H9 (cell line): ENCODE measurements around the gene LRCOL1. TPM values are rescaled to one million over a fixed set of nuclear protein-coding genes. Genes with fewer than 3 reads are reported as not detected.

Experiments used
- DNase-seq: peaks from one replicate; pipeline ENCODE4 v3.0.0-alpha.2; 2017
- H2AFZ ChIP-seq: one replicate; pipeline ENCODE4 v1.6.1; 2013; ENCODE audit warnings: mild to moderate bottlenecking, low read length, control low read depth, moderate library complexity
- H2AK5ac ChIP-seq: 2 replicates; pipeline ENCODE4 v1.6.1; 2013; ENCODE audit warnings: low read length, control low read depth, mixed read lengths; ENCODE audit not compliant: insufficient read length
- H2BK120ac ChIP-seq: one replicate; pipeline ENCODE4 v1.6.1; 2013; ENCODE audit warnings: low read depth, mild to moderate bottlenecking, low read length, control low read depth, inconsistent platforms; ENCODE audit not compliant: poor library complexity, severe bottlenecking
- H2BK12ac ChIP-seq: 2 replicates; pipeline ENCODE4 v1.6.1; 2013; ENCODE audit warnings: low read length, control low read depth, mixed read lengths, low read depth; ENCODE audit not compliant: insufficient read length
- H2BK15ac ChIP-seq: 2 replicates; pipeline ENCODE4 v1.6.1; 2013; ENCODE audit warnings: low read depth, low read length, control low read depth
- H2BK20ac ChIP-seq: one replicate; pipeline ENCODE4 v1.6.1; 2013; ENCODE audit warnings: low read depth, mild to moderate bottlenecking, low read length, control low read depth, inconsistent platforms; ENCODE audit not compliant: poor library complexity, severe bottlenecking
- H2BK5ac ChIP-seq: 2 replicates; pipeline ENCODE4 v1.6.1; 2013; ENCODE audit warnings: low read length, control low read depth, mixed read lengths; ENCODE audit not compliant: insufficient read length
- H3K14ac ChIP-seq: 2 replicates; pipeline ENCODE4 v1.6.1; 2013; ENCODE audit warnings: low read length, control low read depth; ENCODE audit not compliant: insufficient read depth
- H3K18ac ChIP-seq: 2 replicates; pipeline ENCODE4 v1.6.1; 2013; ENCODE audit warnings: low read depth, mild to moderate bottlenecking, mixed read lengths, low read length, control low read depth; ENCODE audit not compliant: insufficient read length
- H3K23ac ChIP-seq: 2 replicates; pipeline ENCODE4 v1.6.1; 2013; ENCODE audit warnings: low read length, control low read depth, mixed read lengths, low read depth; ENCODE audit not compliant: insufficient read length
- H3K23me2 ChIP-seq: 2 replicates; pipeline ENCODE4 v1.6.1; 2013; ENCODE audit warnings: low read depth, mild to moderate bottlenecking, mixed read lengths, low read length, control low read depth; ENCODE audit not compliant: insufficient read length, poor library complexity, severe bottlenecking
- H3K27ac ChIP-seq: 2 replicates; pipeline ENCODE4 v1.5.1; 2013; ENCODE audit warnings: low read length, control low read depth, mixed read lengths, low read depth; ENCODE audit not compliant: insufficient read length
- H3K27me3 ChIP-seq: 2 replicates; pipeline ENCODE4 v1.6.1; 2013; ENCODE audit warnings: low read length, control low read depth, inconsistent platforms; ENCODE audit not compliant: insufficient read depth
- H3K4ac ChIP-seq: 2 replicates; pipeline ENCODE4 v1.6.1; 2013; ENCODE audit warnings: low read depth, mild to moderate bottlenecking, control low read depth, inconsistent platforms, low read length, moderate library complexity
- H3K4me1 ChIP-seq: 2 replicates; pipeline ENCODE4 v1.6.1; 2013; ENCODE audit warnings: low read length, control low read depth, inconsistent platforms; ENCODE audit not compliant: insufficient read depth
- H3K4me2 ChIP-seq: 2 replicates; pipeline ENCODE4 v1.6.1; 2013; ENCODE audit warnings: low read length, control low read depth, mixed read lengths; ENCODE audit not compliant: insufficient read length, insufficient read depth
- H3K56ac ChIP-seq: 2 replicates; pipeline ENCODE4 v1.6.1; 2013; ENCODE audit warnings: low read depth, mild to moderate bottlenecking, mixed read lengths, low read length, control low read depth; ENCODE audit not compliant: insufficient read length
- H3K79me1 ChIP-seq: 2 replicates; pipeline ENCODE4 v1.6.1; 2013; ENCODE audit warnings: low read depth, mild to moderate bottlenecking, moderate library complexity, low read length, control low read depth, inconsistent platforms; ENCODE audit not compliant: insufficient read depth, poor library complexity, severe bottlenecking
- H3K79me2 ChIP-seq: 2 replicates; pipeline ENCODE4 v1.6.1; 2013; ENCODE audit warnings: low read length, control low read depth, inconsistent platforms; ENCODE audit not compliant: insufficient read depth
- H3K9ac ChIP-seq: 2 replicates; pipeline ENCODE4 v1.6.1; 2013; ENCODE audit warnings: low read length, control low read depth, mixed read lengths; ENCODE audit not compliant: insufficient read length; ENCODE audit errors: extremely low read depth
- H3K9me3 ChIP-seq: one replicate; pipeline ENCODE4 v1.6.1; 2013; ENCODE audit warnings: low read depth, low read length, inconsistent platforms; ENCODE audit not compliant: control insufficient read depth
- H3T11ph ChIP-seq: one replicate; pipeline ENCODE4 v1.6.1; 2013; ENCODE audit warnings: mild to moderate bottlenecking, low read length, control low read depth, inconsistent platforms
- H4K20me1 ChIP-seq: one replicate; pipeline ENCODE4 v1.6.1; 2013; ENCODE audit not compliant: control insufficient read depth, insufficient read length, insufficient read depth
- H4K5ac ChIP-seq: 2 replicates; pipeline ENCODE4 v1.6.1; 2013; ENCODE audit warnings: low read depth, mild to moderate bottlenecking, mixed read lengths, low read length, control low read depth; ENCODE audit not compliant: insufficient read length
- H4K8ac ChIP-seq: replicated peaks from 2 replicates; pipeline ENCODE4 v1.6.1; 2013; ENCODE audit warnings: low read length, control low read depth, mixed read lengths, low read depth; ENCODE audit not compliant: insufficient read length
- H4K91ac ChIP-seq: 2 replicates; pipeline ENCODE4 v1.6.1; 2013; ENCODE audit warnings: low read depth, mild to moderate bottlenecking, moderate library complexity, mixed read lengths, low read length, control low read depth; ENCODE audit not compliant: insufficient read length
- H3K27ac Mint-ChIP-seq, 3 experiments: 2 replicates in 2 of 3; 3 replicates in 1 of 3; pipeline ENCODE4 v1.8.0; 2020 to 2021; ENCODE audit warnings: mixed read lengths in 3 of 3, mild to moderate bottlenecking in 1 of 3, moderate library complexity in 1 of 3
- H3K27me3 Mint-ChIP-seq: 2 replicates; pipeline ENCODE4 v1.8.0; 2021; ENCODE audit warnings: low read depth, mild to moderate bottlenecking, moderate library complexity, mixed read lengths
- H3K36me3 Mint-ChIP-seq, 3 experiments: 2 replicates in 2 of 3; 3 replicates in 1 of 3; pipeline ENCODE4 v1.8.0; 2020 to 2021; ENCODE audit warnings: low read depth in 3 of 3, mixed read lengths in 3 of 3; ENCODE audit not compliant: insufficient read depth in 1 of 3
- H3K4me1 Mint-ChIP-seq, 2 experiments: 2 replicates each; pipeline ENCODE4 v1.8.0; 2020; ENCODE audit warnings: mixed read lengths in 2 of 2
- H3K4me3 Mint-ChIP-seq, 2 experiments: 2 replicates in 1 of 2; 3 replicates in 1 of 2; pipeline ENCODE4 v1.8.0; 2020 to 2021; ENCODE audit warnings: mild to moderate bottlenecking in 2 of 2, mixed read lengths in 2 of 2, moderate library complexity in 1 of 2
- H3K9me3 Mint-ChIP-seq, 2 experiments: 2 replicates in 1 of 2; 3 replicates in 1 of 2; pipeline ENCODE4 v1.8.0; 2020; ENCODE audit warnings: mild to moderate bottlenecking in 2 of 2, mixed read lengths in 2 of 2, moderate library complexity in 1 of 2
- CTCF ChIP-seq: fragments of 200-600 bp; sonication (generic); conservative IDR thresholded peaks from 3 replicates; pipeline ENCODE4 v1.8.0; 2021; ENCODE audit warnings: antibody characterized with exemption, mild to moderate bottlenecking
- WGBS: extraction: QIAGEN DNeasy Blood & Tissue Kit; methylation state at CpG from one replicate; pipeline ENCODE4 v1.1.7; 2013; ENCODE audit warnings: missing lambda C conversion rate, low lambda C conversion rate, mixed read lengths; ENCODE audit not compliant: insufficient read length; ENCODE audit errors: extremely low coverage; 5-methylcytosine and 5-hydroxymethylcytosine counted together
- total RNA-seq: library from RNA; stranded (reverse); gene quantifications from 2 replicates; pipeline ENCODE4 v1.2.1, GENCODE V29; 2021

Gene LRCOL1
- total RNA-seq, 1 experiment from 2014 or later = not detected

DNA sequence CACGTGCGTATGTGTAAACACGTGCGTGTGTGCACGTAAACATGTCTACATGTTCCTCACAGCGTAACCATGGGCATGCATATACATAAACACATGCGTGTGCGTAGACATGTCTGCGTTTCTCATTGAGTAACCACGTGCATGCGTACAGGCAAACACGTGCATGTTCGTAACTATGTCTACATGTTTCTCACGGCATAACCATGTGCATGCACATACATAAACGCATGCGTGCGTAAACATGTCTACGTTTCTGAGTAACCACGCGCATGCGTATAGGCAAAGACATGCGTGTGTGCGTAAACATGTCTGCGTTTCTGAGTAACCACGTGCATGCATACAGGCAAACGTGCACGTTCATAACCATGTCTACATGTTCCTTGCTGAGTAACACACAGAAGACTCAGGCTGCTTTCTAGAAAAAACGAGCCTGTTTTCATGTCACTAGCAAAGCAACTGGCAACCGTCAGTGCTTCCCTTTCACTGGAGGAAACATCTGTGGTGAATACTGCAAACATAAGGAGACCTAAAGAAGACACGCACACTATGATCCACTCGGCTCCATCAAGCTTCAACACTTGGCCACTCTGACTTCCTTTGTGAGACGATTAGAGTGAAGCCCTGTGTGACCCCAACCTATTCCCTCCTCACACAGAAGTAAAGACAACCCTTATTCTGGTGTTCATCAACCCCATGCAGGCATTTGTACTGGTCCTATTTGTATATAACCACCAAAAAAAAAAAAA lies 47.9 kb upstream of the LRCOL1 start:
- Mint-ChIP-seq H3K9me3 (no peaks in the 10 kb centered on the region), H3K27me3 (no peaks in the 10 kb centered on the region), H3K36me3 (peaks cover 44 to 94% (median 87%) of the 10 kb centered on the region in 3 experiments), H3K4me3 (no peak overlapping the region), H3K27ac (no peak overlapping the region), H3K4me1 (no peaks in the 10 kb centered on the region)
- Histone ChIP-seq H4K91ac (no peak overlapping the region), H2BK20ac (no peak overlapping the region), H3K23me2 (no peaks in the 10 kb centered on the region), H3K18ac (no peak overlapping the region), H3K27me3 (no peaks in the 10 kb centered on the region), H2BK120ac (no peak overlapping the region), H3K14ac (no peak overlapping the region), H3K79me1 (no peaks in the 10 kb centered on the region), H3T11ph (no peak overlapping the region), H3K79me2 (no peaks in the 10 kb centered on the region), H3K9ac (no peak overlapping the region), H2AFZ (no peak overlapping the region), H3K27ac (no peak overlapping the region), H2BK12ac (no peak overlapping the region), H4K5ac (no peak overlapping the region), H2AK5ac (no peak overlapping the region), H2BK5ac (no peak overlapping the region), H3K23ac (no peak overlapping the region), H3K9me3 (no peaks in the 10 kb centered on the region), H3K56ac (no peak overlapping the region), H3K4me1 (no peaks in the 10 kb centered on the region), H2BK15ac (no peak overlapping the region), H4K20me1 (no peaks in the 10 kb centered on the region), H3K4me2 (no peak overlapping the region), H3K4ac (no peak overlapping the region), H4K8ac (no peak overlapping the region)
- no peak for DNase-seq
- TF ChIP-seq CTCF = no peak
- no CpG with 5 or more reads among the region's 32 CpGs for WGBS
